ENCODE measurements around the gene FUT4.

- TF ChIP-seq GATA3 (IDR thresholded peaks at IDR 0.05; ENCODE audit: low read depth, low read length) = no peak
- no peak for TF ChIP-seq GATA2 (IDR thresholded peaks at IDR 0.05; ENCODE audit: low read depth, low read length)
These were observed 38.9 kb upstream of the FUT4 start for GRCh38 chr11:94504689-94505293.

Measured in SH-SY5Y (cell line).